GM18868 (cell line): ENCODE measurements around the gene FBXW9.
"Not testable (repeated sequence)": the region's sequence is repeated elsewhere in the genome, so short reads cannot be mapped to it uniquely, and the experiment has no call there.

Source experiments
- ATAC-seq: cut with Tn5 transposase; IDR thresholded peaks from one replicate; pipeline ENCODE4 v1.9.1; 2021; ENCODE audit warnings: mild to moderate bottlenecking, moderate library complexity; ENCODE audit not compliant: unreplicated experiment

FBXW9 gene

GRCh38 chr19:12657966-12658365 lies 38.5 kb downstream of the FBXW9 start:
- no peak for ATAC-seq

GRCh38 chr19:12656899-12657571 lies 39.4 kb downstream of the FBXW9 start:
- no peak for ATAC-seq

GRCh38 chr19:12655546-12655945 lies 40.9 kb downstream of the FBXW9 start:
- ATAC-seq, result no peak

GRCh38 chr19:12652219-12652618 lies 44.2 kb downstream of the FBXW9 start:
- ATAC-seq, result no peak

- ATAC-seq, result no peak
Measured at GRCh38 chr19:12649941-12650340, 46.5 kb downstream of the FBXW9 start.

GRCh38 chr19:12648088-12648487 lies 48.3 kb downstream of the FBXW9 start:
- ATAC-seq, result no peak

GRCh38 chr19:12647490-12648071 lies 48.9 kb downstream of the FBXW9 start:
- ATAC-seq, result no peak

GRCh38 chr19:12647047-12647446 lies 49.4 kb downstream of the FBXW9 start:
- ATAC-seq, result no peak

GRCh38 chr19:12646551-12646950 lies 49.9 kb downstream of the FBXW9 start:
- ATAC-seq, result no peak

GRCh38 chr19:12643716-12644115 lies 52.7 kb downstream of the FBXW9 start:
- not testable (repeated sequence) for ATAC-seq

GRCh38 chr19:12642506-12642905 lies 53.9 kb downstream of the FBXW9 start:
- no peak for ATAC-seq

- no peak for ATAC-seq
Measured at GRCh38 chr19:12641456-12641855, 55.0 kb downstream of the FBXW9 start.

- no peak for ATAC-seq
Measured at GRCh38 chr19:12639901-12640613, 56.4 kb downstream of the FBXW9 start.
